Measurements from ENCODE around the gene SIAE.
A peak's percentile ranks its signal among the peaks of the same experiment; 100 is the strongest.
"Not testable (repeated sequence)": the region's sequence is repeated elsewhere in the genome, so short reads cannot be mapped to it uniquely, and the experiment has no call there.

SIAE gene

GRCh38 chr11:124635932-124636331, 37.6 kb downstream of the SIAE start:
- H3K4me3 ChIP-seq (ENCODE audit: low read depth, low read length), result no peak overlapping the region
- DNase-seq (ENCODE audit: low read depth), result no peak

DNA sequence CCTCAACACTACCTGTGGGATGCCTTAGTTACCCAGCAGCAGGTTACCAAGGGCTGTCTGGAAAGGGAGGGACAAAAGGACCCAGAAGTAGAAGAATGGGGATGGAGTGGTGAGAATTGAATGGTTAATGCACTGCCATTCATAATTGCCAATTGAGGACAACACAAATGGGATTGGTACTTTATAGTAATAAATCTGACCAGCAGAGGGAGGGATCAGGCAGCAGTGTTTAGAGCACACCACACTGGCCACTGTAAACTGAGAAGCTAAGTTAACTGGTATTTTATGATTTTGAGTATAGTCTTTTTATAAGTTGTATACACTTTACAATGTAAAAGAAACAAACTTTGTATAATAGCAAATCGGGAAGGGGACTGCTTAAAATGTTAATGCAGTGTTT, 40.2 kb downstream of the SIAE start:
- DNase-seq (ENCODE audit: low read depth), result no peak
- H3K4me3 ChIP-seq (ENCODE audit: low read depth, low read length), result no peak overlapping the region

GRCh38 chr11:124629961-124630360, 43.6 kb downstream of the SIAE start:
- DNase-seq (ENCODE audit: low read depth), result no peak
- no peak overlapping the region for H3K4me3 ChIP-seq (ENCODE audit: low read depth, low read length)

GRCh38 chr11:124627546-124627945, 46.0 kb downstream of the SIAE start:
- no peak for DNase-seq (ENCODE audit: low read depth)
- H3K4me3 ChIP-seq (ENCODE audit: low read depth, low read length), result no peak overlapping the region

DNA sequence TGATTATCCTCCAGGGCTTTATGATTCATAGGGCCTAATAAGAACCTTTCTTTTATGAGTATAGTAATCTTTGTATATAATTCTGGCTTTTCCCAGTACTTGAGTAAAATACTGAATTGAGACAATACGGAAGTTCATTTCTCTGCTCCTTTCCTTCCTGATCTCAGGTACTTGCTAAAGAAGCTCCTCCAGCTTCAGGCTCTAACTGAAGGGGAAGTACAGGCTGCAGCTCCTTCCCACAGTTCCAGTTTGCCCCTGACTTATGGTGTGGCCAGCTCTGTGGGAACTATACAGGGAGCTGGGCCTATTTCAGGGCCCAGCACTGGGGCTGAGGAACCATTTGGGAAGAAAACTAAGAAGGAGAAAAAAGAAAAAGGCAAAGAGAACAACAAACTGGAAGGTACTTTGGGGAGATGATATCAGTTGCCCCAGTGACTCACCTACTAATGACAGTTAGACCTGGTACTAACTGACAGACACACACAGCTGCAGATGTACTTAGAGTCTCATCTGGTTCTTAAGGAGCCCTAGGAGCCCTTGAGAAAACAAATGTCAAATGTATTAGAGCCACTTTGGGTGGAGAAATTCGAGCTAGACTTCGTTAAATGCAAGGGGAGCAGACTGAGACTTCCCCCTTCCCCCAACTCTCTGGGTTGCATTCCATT, 47.9 kb downstream of the SIAE start:
- DNase-seq (ENCODE audit: low read depth), result no peak
- H3K4me3 ChIP-seq (ENCODE audit: low read depth, low read length), result no peak overlapping the region

DNA sequence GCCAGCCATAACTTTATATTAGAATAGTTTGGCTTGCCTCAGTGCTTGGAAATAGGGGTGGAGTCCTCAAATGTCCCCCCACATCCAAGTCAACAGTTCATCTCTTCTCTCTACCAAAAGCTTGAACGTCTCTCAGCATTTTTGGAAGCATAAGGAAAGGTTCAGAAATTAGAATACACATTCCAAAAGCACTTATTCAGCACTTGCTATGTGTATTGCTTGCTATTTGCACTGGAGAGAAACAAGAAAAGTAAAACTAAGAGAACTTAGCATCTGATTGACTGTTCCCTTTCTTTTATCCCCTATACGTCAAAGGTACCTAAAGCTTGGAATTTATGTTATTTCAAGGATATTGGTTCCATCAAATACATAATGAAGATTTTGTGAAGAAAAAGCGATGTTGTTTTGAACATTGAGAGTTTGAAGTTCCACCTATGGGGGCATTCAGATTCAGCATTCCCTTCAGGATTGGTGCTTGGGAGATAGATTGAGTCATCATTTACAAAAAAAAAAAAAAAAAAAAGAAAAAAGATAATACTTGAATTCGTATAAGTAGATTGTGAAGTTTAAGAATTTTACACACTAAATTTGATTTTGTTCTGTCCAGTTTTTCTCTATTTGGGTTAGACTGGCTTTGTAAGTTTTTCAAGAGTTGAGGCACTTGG, 49.5 kb downstream of the SIAE start:
- DNase-seq (ENCODE audit: low read depth), result no peak
- peak overlapping the region; percentile 84 for H3K4me3 ChIP-seq (ENCODE audit: low read depth, low read length)

- H3K4me3 ChIP-seq (ENCODE audit: low read depth, low read length), result peak within 1 kb of the TSS; percentile 84
- DNase-seq (ENCODE audit: low read depth), result peak; percentile 69
Observed at GRCh38 chr11:124622531-124623451, 50.7 kb downstream of the SIAE start, which contains the start of gene TBRG1. TSS of gene TBRG1 (plus strand) at chr11:124622864. CDS start at chr11:124623084, 220 bp downstream.

GRCh38 chr11:124618863-124619262, 54.7 kb downstream of the SIAE start:
- H3K4me3 ChIP-seq (ENCODE audit: low read depth, low read length), result no peak overlapping the region
- DNase-seq (ENCODE audit: low read depth), result no peak

DNA sequence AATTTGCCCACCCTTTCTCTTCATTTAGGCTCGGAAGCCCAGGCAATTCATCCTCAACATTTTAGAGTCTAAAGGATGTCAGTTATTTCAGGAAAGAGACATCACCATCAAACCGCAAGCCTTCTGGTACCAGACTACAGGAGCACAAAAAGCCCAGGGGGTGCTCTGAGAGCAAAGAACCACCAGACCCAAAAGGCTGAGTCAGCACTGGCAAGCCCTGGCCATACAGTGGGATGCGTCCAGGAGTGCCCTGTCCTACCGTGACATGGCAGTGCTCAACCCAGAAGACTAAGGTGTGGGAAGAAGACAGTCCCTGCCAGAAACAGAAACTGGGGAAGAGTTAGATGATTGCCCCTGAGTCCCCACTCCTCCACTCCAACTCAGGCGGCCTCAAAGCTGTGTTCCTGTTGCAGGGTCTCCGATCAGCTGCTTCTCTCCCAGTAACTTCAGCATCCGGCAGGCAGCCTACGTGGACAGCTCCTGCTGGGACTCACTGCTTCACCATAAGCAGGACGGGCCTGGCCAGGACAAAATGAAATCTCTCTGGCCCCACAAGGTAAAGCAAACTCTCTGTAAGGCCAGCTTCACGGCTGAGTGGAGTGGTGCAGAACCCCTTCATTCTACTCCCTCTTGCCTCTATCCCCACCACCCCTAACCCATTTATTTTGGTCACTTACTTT, 60.8 kb downstream of the SIAE start:
- no peak overlapping the region for H3K4me3 ChIP-seq (ENCODE audit: low read depth, low read length)
- no peak for DNase-seq (ENCODE audit: low read depth)

GRCh38 chr11:124612045-124612444, 61.5 kb downstream of the SIAE start:
- no peak for DNase-seq (ENCODE audit: low read depth)
- H3K4me3 ChIP-seq (ENCODE audit: low read depth, low read length), result no peak overlapping the region

- no peak for DNase-seq (ENCODE audit: low read depth)
Observed at GRCh38 chr11:124611064-124611463, 62.5 kb downstream of the SIAE start, which contains the start of gene PANX3. TSS of gene PANX3 (plus strand) at chr11:124611428. CDS start at chr11:124611557, 129 bp downstream.

DNA sequence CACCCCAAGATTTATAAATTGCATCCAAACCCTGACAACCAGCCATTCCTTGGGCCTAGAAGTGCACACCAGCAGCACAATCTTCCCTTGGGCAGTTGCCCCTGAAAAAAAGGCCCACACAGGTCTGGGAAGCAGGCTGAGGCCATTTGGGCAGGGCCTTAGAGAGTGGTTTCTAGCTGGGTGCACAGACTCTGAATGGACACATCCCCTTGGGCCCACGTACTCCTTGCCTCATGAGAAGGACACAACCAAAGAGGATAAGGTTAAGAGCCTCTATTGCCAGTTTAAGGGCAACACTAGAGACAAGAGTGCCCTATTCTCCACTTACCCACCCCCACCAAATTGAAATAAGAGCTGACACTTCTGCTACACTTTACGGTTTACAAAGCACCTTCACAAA, 63.2 kb downstream of the SIAE start:
- no peak for DNase-seq (ENCODE audit: low read depth)
- H3K4me3 ChIP-seq (ENCODE audit: low read depth, low read length), result no peak overlapping the region

More at GRCh38 chr11:124611064-124611463, 62.5 kb downstream of the SIAE start, which contains the start of gene PANX3:
- no peak within 1 kb of the TSS for H3K4me3 ChIP-seq (ENCODE audit: low read depth, low read length)

DNA sequence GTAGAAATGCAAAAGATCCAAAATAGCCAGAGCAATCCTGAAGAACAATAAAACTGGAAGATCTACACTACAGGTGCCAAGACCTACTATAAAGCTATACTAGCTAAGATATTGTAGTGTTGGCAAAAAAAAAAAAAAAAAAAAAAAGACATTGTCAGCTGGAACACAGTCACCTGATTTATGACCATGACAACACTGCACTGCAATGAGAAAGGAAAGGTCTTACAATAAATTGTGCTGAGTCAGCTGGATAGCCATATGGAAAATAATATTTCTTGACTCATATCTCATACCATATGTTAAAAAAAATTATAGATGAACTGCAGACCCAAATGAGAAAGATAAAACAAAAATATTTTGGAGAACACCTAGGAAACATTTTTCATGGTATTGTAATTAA, 65.4 kb downstream of the SIAE start:
- no peak for DNase-seq (ENCODE audit: low read depth)
- no peak overlapping the region for H3K4me3 ChIP-seq (ENCODE audit: low read depth, low read length)

- no peak for DNase-seq (ENCODE audit: low read depth)
- H3K4me3 ChIP-seq (ENCODE audit: low read depth, low read length), result no peak overlapping the region
Observed at GRCh38 chr11:124605719-124606118, 67.8 kb downstream of the SIAE start.

- DNase-seq (ENCODE audit: low read depth), result not testable (repeated sequence)
Observed at GRCh38 chr11:124602723-124603122, 70.8 kb downstream of the SIAE start.

GRCh38 chr11:124602193-124602592, 71.3 kb downstream of the SIAE start:
- H3K4me3 ChIP-seq (ENCODE audit: low read depth, low read length), result no peak overlapping the region
- no peak for DNase-seq (ENCODE audit: low read depth)

More at GRCh38 chr11:124602723-124603122, 70.8 kb downstream of the SIAE start:
- H3K4me3 ChIP-seq (ENCODE audit: low read depth, low read length), result not testable (repeated sequence)

DNA sequence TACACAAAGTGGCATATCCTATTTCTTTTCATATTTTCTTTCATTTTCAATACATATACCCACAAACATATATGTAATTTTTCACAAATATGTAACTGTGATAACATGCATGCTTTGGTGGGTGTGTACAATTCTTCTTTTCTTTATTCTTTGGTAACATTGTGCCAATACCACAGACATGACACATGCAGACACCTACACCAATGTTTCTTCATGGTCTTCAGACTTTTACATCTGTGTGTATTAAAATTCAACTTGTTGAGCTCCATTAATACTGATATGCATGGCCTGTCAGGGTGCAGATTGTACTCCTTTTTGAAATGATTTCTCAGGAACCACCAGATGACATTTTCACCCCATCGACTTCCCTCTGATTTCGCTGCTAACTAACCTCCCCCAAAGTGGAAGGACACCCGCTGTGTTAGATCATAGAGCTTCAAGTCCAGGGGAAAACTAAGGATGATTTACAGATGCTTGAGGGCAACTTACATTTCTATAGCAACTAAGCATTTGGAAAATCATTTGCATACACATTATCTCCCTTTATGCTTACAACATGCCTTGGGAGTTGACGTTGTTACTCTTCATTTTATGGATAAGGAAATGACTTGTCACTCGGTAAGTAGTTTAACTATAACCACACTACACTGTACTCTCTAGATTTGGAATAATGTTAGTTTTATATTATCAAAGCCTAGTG, 72.8 kb downstream of the SIAE start:
- DNase-seq (ENCODE audit: low read depth), result no peak
- H3K4me3 ChIP-seq (ENCODE audit: low read depth, low read length), result no peak overlapping the region

DNA sequence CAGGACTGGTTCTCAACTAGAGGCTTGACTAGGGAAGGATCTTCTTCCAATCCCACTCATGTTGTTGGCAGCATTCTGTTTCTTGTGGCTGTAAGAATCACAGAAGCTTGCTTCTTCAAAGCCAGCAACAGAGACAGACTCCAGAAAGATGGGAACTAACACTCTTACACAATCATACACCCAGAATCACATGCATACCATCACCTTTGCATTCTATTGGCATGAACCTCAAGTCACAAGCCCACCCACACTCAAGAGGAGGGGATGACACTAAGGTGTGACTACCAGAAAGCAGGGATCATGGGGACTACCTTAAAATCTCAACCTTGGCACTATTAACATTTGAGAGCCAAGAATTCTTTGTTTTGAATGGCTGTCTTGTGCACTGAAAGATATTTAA, 75.9 kb downstream of the SIAE start:
- no peak overlapping the region for H3K4me3 ChIP-seq (ENCODE audit: low read depth, low read length)
- DNase-seq (ENCODE audit: low read depth), result no peak

- no peak overlapping the region for H3K4me3 ChIP-seq (ENCODE audit: low read depth, low read length)
- DNase-seq (ENCODE audit: low read depth), result no peak
Observed at GRCh38 chr11:124595302-124595701, 78.2 kb downstream of the SIAE start.

Measured in skeletal muscle cell (primary cell).